ENCODE data around the gene SQSTM1. TPM values are rescaled to one million over a fixed set of nuclear protein-coding genes. Genes with fewer than 3 reads are reported as not detected.

Gene SQSTM1
- polyA plus RNA-seq, 2 of the 4 experiments (the other 2 are of a cell fraction): 362 to 625 TPM

GRCh38 chr5:179795863-179796833, 24.6 kb upstream of the SQSTM1 start (continued):
- TF ChIP-seq USF2 (IDR thresholded peaks at IDR 0.05) (no peak), ELK1 (IDR thresholded peaks at IDR 0.05; ENCODE audit: low read depth, low read length) (no peak), FOXS1 (CRISPR knock-in tag; IDR thresholded peaks at IDR 0.05) (no peak), MAZ (IDR thresholded peaks at IDR 0.05; ENCODE audit: borderline replicate concordance, low read depth, low read length) (no peak), CHD4 (IDR thresholded peaks at IDR 0.05; ENCODE audit: borderline replicate concordance) (no peak), HOXB5 (CRISPR knock-in tag; IDR thresholded peaks at IDR 0.05) (no peak; the same call in 1 of the 2 replicates), HOXA7 (CRISPR knock-in tag; IDR thresholded peaks at IDR 0.05) (peak; percentile 64; the same call in 1 of the 2 replicates), HOXB13 (CRISPR knock-in tag; IDR thresholded peaks at IDR 0.05; ENCODE audit: low read depth) (no peak), SREBF2 (IDR thresholded peaks at IDR 0.05) (no peak), RNF2 (IDR thresholded peaks at IDR 0.05; ENCODE audit: borderline replicate concordance, low read depth) (peak; percentile 84; the same call in 1 of the 2 replicates), PBX3 (IDR thresholded peaks at IDR 0.05) (peak; percentile 33; the same call in 1 of the 2 replicates), MAFK (IDR thresholded peaks at IDR 0.05; ENCODE audit: partially characterized antibody) (no peak), SMC3 (IDR thresholded peaks at IDR 0.05) (peak; percentile 75), BHLHE40 (IDR thresholded peaks at IDR 0.05; ENCODE audit: low read depth, low read length) (no peak), PHF8 (IDR thresholded peaks at IDR 0.05; ENCODE audit: borderline replicate concordance, low read depth) (peak; percentile 44), ATOH8 (CRISPR knock-in tag; IDR thresholded peaks at IDR 0.05; ENCODE audit: low read depth) (no peak), RAD21 (conservative IDR thresholded peaks at IDR 0.05 in 1 of 2, IDR thresholded peaks at IDR 0.05 in 1 of 2) (peak; percentile 39 to 67; a peak in 4 of 5 replicates), JUN (IDR thresholded peaks at IDR 0.05) (peak; percentile 72 to 77; a peak in 4 of 5 replicates), CBX2 (IDR thresholded peaks at IDR 0.05; ENCODE audit: borderline replicate concordance, low read depth) (no peak), ZFP36 (IDR thresholded peaks at IDR 0.05; ENCODE audit: borderline replicate concordance, partially characterized antibody) (no peak), RARB (CRISPR knock-in tag; IDR thresholded peaks at IDR 0.05) (no peak), NFE2L2 (conservative IDR thresholded peaks at IDR 0.05; ENCODE audit: low read length) (no peak), EP300 (IDR thresholded peaks at IDR 0.05) (no peak), ZSCAN20 (CRISPR knock-in tag; IDR thresholded peaks at IDR 0.05) (no peak), CHD2 (IDR thresholded peaks at IDR 0.05; ENCODE audit: low read length, partially characterized antibody) (no peak), CBX8 (IDR thresholded peaks at IDR 0.05) (no peak), NR3C1 (IDR thresholded peaks at IDR 0.05) (no peak)
